Endothelial cell of umbilical vein (primary cell): ENCODE data around the gene ZCCHC9.

ENCODE experiments used
- CTCF ChIP-seq, 2 donors: IDR thresholded peaks; 1 replicate in 1 of 2; 2 replicates in 1 of 2; pipeline ENCODE4 v1.5.1; 2011; ENCODE audit warnings: low read length in 2 of 2, mild to moderate bottlenecking in 2 of 2, moderate library complexity in 2 of 2, control low read depth in 1 of 2, inconsistent platforms in 1 of 2, low read depth in 1 of 2; ENCODE audit not compliant: insufficient read depth in 1 of 2; ENCODE audit errors: extremely low read depth in 1 of 2
- EZH2 ChIP-seq: IDR thresholded peaks from 2 replicates; pipeline ENCODE4 v1.6.1; 2012; ENCODE audit warnings: borderline replicate concordance, low read depth, mild to moderate bottlenecking, moderate library complexity, low read length, inconsistent platforms; ENCODE audit not compliant: severe bottlenecking
- FOS ChIP-seq: IDR thresholded peaks from 2 replicates; pipeline ENCODE4 v1.6.1; 2011; ENCODE audit warnings: mild to moderate bottlenecking, low read length, moderate library complexity, borderline replicate concordance; ENCODE audit not compliant: insufficient read depth
- GATA2 ChIP-seq: IDR thresholded peaks from 2 replicates; pipeline ENCODE4 v1.7.0; 2011; ENCODE audit warnings: low read depth, mild to moderate bottlenecking, moderate library complexity, mixed read lengths, low read length; ENCODE audit not compliant: insufficient read length, insufficient read depth
- JUN ChIP-seq: IDR thresholded peaks from 2 replicates; pipeline ENCODE4 v1.6.1; 2011; ENCODE audit warnings: borderline replicate concordance, low read depth; ENCODE audit not compliant: insufficient read length, insufficient read depth
- MAX ChIP-seq: IDR thresholded peaks from 2 replicates; pipeline ENCODE4 v1.6.1; 2011; ENCODE audit not compliant: insufficient read depth, insufficient read length
- MYC ChIP-seq: IDR thresholded peaks from one replicate; pipeline ENCODE4 v1.6.1; 2011; ENCODE audit warnings: mild to moderate bottlenecking, low read depth, low read length
- POLR2A ChIP-seq: IDR thresholded peaks from 2 replicates; pipeline ENCODE4 v1.6.1; 2012; ENCODE audit warnings: low read depth, mild to moderate bottlenecking, control low read depth, low read length
- POLR2AphosphoS5 ChIP-seq: IDR thresholded peaks from 2 replicates; pipeline ENCODE4 v1.6.1; 2012; ENCODE audit warnings: low read depth, mild to moderate bottlenecking, control low read depth, low read length, moderate library complexity; ENCODE audit not compliant: insufficient read depth

GRCh38 chr5:81283976-81284375 is 17.4 kb upstream of the ZCCHC9 start:
- TF ChIP-seq POLR2A (no peak), CTCF (IDR thresholded peaks at IDR 0.05; ENCODE audit: extremely low read depth in 1 of 2, insufficient read depth in 1 of 2, low read depth in 1 of 2, low read length in 2 of 2) (no peak), JUN (no peak), FOS (no peak), EZH2 (no peak), POLR2AphosphoS5 (no peak), MAX (no peak), MYC (no peak), GATA2 (no peak)
